A549 (cell line): ENCODE data around the gene GFOD2.

ENCODE experiments used
- ATOH8 ChIP-seq: fragments of 250-450 bp; sonication (Bioruptor Pico); IDR thresholded peaks from 2 replicates; pipeline ENCODE4 v1.5.0; 2020; ENCODE audit warnings: low read depth, mild to moderate bottlenecking, moderate library complexity
- BHLHE40 ChIP-seq: IDR thresholded peaks from 2 replicates; pipeline ENCODE4 v1.6.1; 2012; ENCODE audit warnings: low read depth, low read length, inconsistent platforms
- CHD4 ChIP-seq: fragments of 200-600 bp; sonication (generic); IDR thresholded peaks from 2 replicates; pipeline ENCODE4 v1.6.1; 2016; ENCODE audit warnings: antibody characterized with exemption, mild to moderate bottlenecking, borderline replicate concordance
- CTCF ChIP-seq: fragments of >200 bp; sonication (Bioruptor Twin); formaldehyde crosslinking; IDR thresholded peaks from 3 replicates; pipeline ENCODE4 v1.5.1; 2016
- E2F6 ChIP-seq: IDR thresholded peaks from 2 replicates; pipeline ENCODE4 v1.6.1; 2012; ENCODE audit warnings: low read depth, borderline replicate concordance
- NR3C1 ChIP-seq: fragments of >200 bp; sonication (Bioruptor Twin); formaldehyde crosslinking; IDR thresholded peaks from 3 replicates; pipeline ENCODE4 v1.6.1; 2017
- PBX3 ChIP-seq: IDR thresholded peaks from 2 replicates; pipeline ENCODE4 v1.6.1; 2012
- POLR2A ChIP-seq: IDR thresholded peaks from 2 replicates; pipeline ENCODE4 v1.6.1; 2012; ENCODE audit warnings: mild to moderate bottlenecking, low read length
- RNF2 ChIP-seq: fragments of 200-600 bp; sonication (generic); IDR thresholded peaks from 2 replicates; pipeline ENCODE4 v1.6.1; 2016; ENCODE audit warnings: low read depth, mild to moderate bottlenecking, antibody characterized with exemption, moderate library complexity, borderline replicate concordance
- TF ChIP-seq, protein P1 (sequence below): fragments of 450-650 bp; IDR thresholded peaks from 2 replicates; pipeline ENCODE4 v1.6.1; 2014; ENCODE audit warnings: antibody characterized with exemption

GRCh38 chr16:67752641-67753040 is 33.5 kb upstream of the GFOD2 start:
- TF ChIP-seq E2F6: no peak
- TF ChIP-seq PBX3: no peak
- no peak for TF ChIP-seq CTCF
- TF ChIP-seq NR3C1: no peak
- no peak for TF ChIP-seq ATOH8
- TF ChIP-seq, protein P1, sequence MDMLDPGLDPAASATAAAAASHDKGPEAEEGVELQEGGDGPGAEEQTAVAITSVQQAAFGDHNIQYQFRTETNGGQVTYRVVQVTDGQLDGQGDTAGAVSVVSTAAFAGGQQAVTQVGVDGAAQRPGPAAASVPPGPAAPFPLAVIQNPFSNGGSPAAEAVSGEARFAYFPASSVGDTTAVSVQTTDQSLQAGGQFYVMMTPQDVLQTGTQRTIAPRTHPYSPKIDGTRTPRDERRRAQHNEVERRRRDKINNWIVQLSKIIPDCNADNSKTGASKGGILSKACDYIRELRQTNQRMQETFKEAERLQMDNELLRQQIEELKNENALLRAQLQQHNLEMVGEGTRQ: no peak
- TF ChIP-seq POLR2A: no peak
- no peak for TF ChIP-seq RNF2
- TF ChIP-seq CHD4: no peak
- no peak for TF ChIP-seq BHLHE40
